GM23338 (cell line): ENCODE results near the gene SLC25A20. TPM values are rescaled to one million over a fixed set of nuclear protein-coding genes. Genes with fewer than 3 reads are reported as not detected.

ENCODE experiments used
- ATAC-seq: fragments of 200-7000 bp; cut with Tn5 transposase; 3 replicates; pipeline ENCODE4 v1.9.1; 2020
- DNase-seq: peaks from one replicate; pipeline ENCODE4 v3.0.0-alpha.2; 2015; ENCODE audit warnings: low spot score
- H2AFZ ChIP-seq: fragments of 200-600 bp; sonication (generic); 2 replicates; pipeline ENCODE4 v1.8.0; 2016; ENCODE audit warnings: antibody characterized with exemption, mild to moderate bottlenecking, moderate library complexity
- H3F3A ChIP-seq: fragments of 200-600 bp; sonication (generic); replicated peaks from 2 replicates; pipeline ENCODE4 v1.8.0; 2017; ENCODE audit warnings: antibody characterized with exemption, mixed run types, low read depth
- H3K27ac ChIP-seq: fragments of 200-600 bp; sonication (generic); 2 replicates; pipeline ENCODE4 v1.6.1; 2016; ENCODE audit warnings: low read depth
- H3K27me3 ChIP-seq: fragments of 200-600 bp; sonication (generic); 2 replicates; pipeline ENCODE4 v1.8.0; 2016; ENCODE audit warnings: mild to moderate bottlenecking, mixed run types, moderate library complexity; ENCODE audit not compliant: insufficient read depth
- H3K36me3 ChIP-seq: fragments of 200-600 bp; sonication (generic); 2 replicates; pipeline ENCODE4 v1.8.0; 2016; ENCODE audit warnings: mild to moderate bottlenecking; ENCODE audit not compliant: insufficient read depth
- H3K4me1 ChIP-seq: fragments of 200-600 bp; sonication (generic); 2 replicates; pipeline ENCODE4 v1.8.0; 2016; ENCODE audit warnings: mild to moderate bottlenecking, moderate library complexity; ENCODE audit not compliant: insufficient read depth
- H3K4me2 ChIP-seq: fragments of 200-600 bp; sonication (generic); 2 replicates; pipeline ENCODE4 v1.7.1; 2017; ENCODE audit warnings: mixed run types
- H3K4me3 ChIP-seq: fragments of 200-600 bp; sonication (generic); 2 replicates; pipeline ENCODE4 v1.6.1; 2016; ENCODE audit warnings: mixed run types
- H3K79me2 ChIP-seq: fragments of 200-600 bp; sonication (generic); replicated peaks from 2 replicates; pipeline ENCODE4 v1.8.0; 2017; ENCODE audit warnings: mild to moderate bottlenecking; ENCODE audit not compliant: insufficient read depth
- H3K9me2 ChIP-seq: fragments of 200-600 bp; sonication (generic); 2 replicates; pipeline ENCODE4 v1.8.0; 2017; ENCODE audit not compliant: insufficient read depth
- H4K20me1 ChIP-seq: fragments of 200-600 bp; sonication (generic); replicated peaks from 2 replicates; pipeline ENCODE4 v1.8.0; 2017; ENCODE audit warnings: mild to moderate bottlenecking; ENCODE audit not compliant: insufficient read depth
- H3K27ac Mint-ChIP-seq: 2 replicates; pipeline ENCODE4 v1.8.0; 2020; ENCODE audit warnings: inconsistent platforms, mild to moderate bottlenecking, moderate library complexity, mixed read lengths
- H3K27me3 Mint-ChIP-seq: 3 replicates; pipeline ENCODE4 v1.8.0; 2022; ENCODE audit warnings: low read depth, mild to moderate bottlenecking, moderate library complexity, mixed read lengths, inconsistent platforms; ENCODE audit not compliant: insufficient read depth, poor library complexity
- H3K36me3 Mint-ChIP-seq: 3 replicates; pipeline ENCODE4 v1.8.0; 2021; ENCODE audit warnings: low read depth, mild to moderate bottlenecking, inconsistent platforms, moderate library complexity, mixed read lengths
- H3K4me1 Mint-ChIP-seq: 3 replicates; pipeline ENCODE4 v1.8.0; 2020; ENCODE audit warnings: mild to moderate bottlenecking, inconsistent platforms, mixed read lengths
- H3K4me3 Mint-ChIP-seq: 3 replicates; pipeline ENCODE4 v1.8.0; 2021; ENCODE audit warnings: moderate library complexity, mild to moderate bottlenecking, inconsistent platforms, mixed read lengths
- H3K9me3 Mint-ChIP-seq: 3 replicates; pipeline ENCODE4 v1.8.0; 2020; ENCODE audit warnings: moderate library complexity, mild to moderate bottlenecking, inconsistent platforms, mixed read lengths
- CREB1 ChIP-seq: fragments of 250-450 bp; sonication (Bioruptor Pico); IDR thresholded peaks from 2 replicates; pipeline ENCODE4 v1.5.0; 2020; ENCODE audit warnings: low read depth, mild to moderate bottlenecking, moderate library complexity
- JUNB ChIP-seq: IDR thresholded peaks from one replicate; pipeline ENCODE4 v1.6.1; 2016; ENCODE audit warnings: antibody characterized with exemption; ENCODE audit not compliant: unreplicated experiment
- POLR2AphosphoS5 ChIP-seq: IDR thresholded peaks from 2 replicates; pipeline ENCODE4 v1.6.1; 2016; ENCODE audit warnings: antibody characterized with exemption, low read depth
- ZNF462 ChIP-seq: fragments of 250-450 bp; sonication (Bioruptor Pico); IDR thresholded peaks from 2 replicates; pipeline ENCODE4 v1.5.0; 2020; ENCODE audit warnings: mild to moderate bottlenecking, moderate library complexity
- polyA plus RNA-seq: library from polyadenylated mRNA; unstranded; fragments of >200 nt; fragmentation: Nextera tagmentation; extraction: Ambion mirVana; gene quantifications from 2 replicates; pipeline ENCODE4 v1.2.1, GENCODE V29; 2016
- total RNA-seq: library from RNA; depleted of rRNA; stranded (reverse); fragments of >200 nt; shearing (Covaris generic); gene quantifications from 2 replicates; pipeline ENCODE4 v1.2.3, GENCODE V29; 2014
- TF ChIP-seq, protein P1 (sequence below), 2 experiments: fragments of 200-600 bp in 1 of 2; sonication (generic) in 1 of 2; conservative IDR thresholded peaks; 2 replicates each; pipeline versions ENCODE4 v1.5.1 to v1.6.1; 2016 to 2017; ENCODE audit warnings: antibody characterized with exemption in 2 of 2, low read depth in 2 of 2, mild to moderate bottlenecking in 2 of 2, moderate library complexity in 1 of 2

The SLC25A20 gene
- total and polyA plus RNA-seq, 2 experiments from 2014 or later: 3.0 to 4.3 TPM

- no peak for TF ChIP-seq ZNF462 (CRISPR knock-in tag)
- TF ChIP-seq CREB1 (CRISPR knock-in tag): no peak
- TF ChIP-seq, protein P1, sequence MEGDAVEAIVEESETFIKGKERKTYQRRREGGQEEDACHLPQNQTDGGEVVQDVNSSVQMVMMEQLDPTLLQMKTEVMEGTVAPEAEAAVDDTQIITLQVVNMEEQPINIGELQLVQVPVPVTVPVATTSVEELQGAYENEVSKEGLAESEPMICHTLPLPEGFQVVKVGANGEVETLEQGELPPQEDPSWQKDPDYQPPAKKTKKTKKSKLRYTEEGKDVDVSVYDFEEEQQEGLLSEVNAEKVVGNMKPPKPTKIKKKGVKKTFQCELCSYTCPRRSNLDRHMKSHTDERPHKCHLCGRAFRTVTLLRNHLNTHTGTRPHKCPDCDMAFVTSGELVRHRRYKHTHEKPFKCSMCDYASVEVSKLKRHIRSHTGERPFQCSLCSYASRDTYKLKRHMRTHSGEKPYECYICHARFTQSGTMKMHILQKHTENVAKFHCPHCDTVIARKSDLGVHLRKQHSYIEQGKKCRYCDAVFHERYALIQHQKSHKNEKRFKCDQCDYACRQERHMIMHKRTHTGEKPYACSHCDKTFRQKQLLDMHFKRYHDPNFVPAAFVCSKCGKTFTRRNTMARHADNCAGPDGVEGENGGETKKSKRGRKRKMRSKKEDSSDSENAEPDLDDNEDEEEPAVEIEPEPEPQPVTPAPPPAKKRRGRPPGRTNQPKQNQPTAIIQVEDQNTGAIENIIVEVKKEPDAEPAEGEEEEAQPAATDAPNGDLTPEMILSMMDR (conservative IDR thresholded peaks at IDR 0.05; ENCODE audit: low read depth in 2 of 2): no peak
These were observed 964 bp downstream of the SLC25A20 start (continued) for GRCh38 chr3:48897460-48898376.

- Histone ChIP-seq H3K4me2 (no peak overlapping the region), H3F3A (no peaks in the 10 kb centered on the region), H2AFZ (no peak overlapping the region), H3K27me3 (0 out of 2 replicates have a peak, but pooled peaks cover 7% of the 10 kb centered on the region), H3K9me2 (no peaks in the 10 kb centered on the region), H3K27ac (no peak overlapping the region), H3K4me1 (no peaks in the 10 kb centered on the region; the same call in 1 of the 2 replicates), H3K36me3 (no peaks in the 10 kb centered on the region), H4K20me1 (no peaks in the 10 kb centered on the region), H3K4me3 (no peak overlapping the region), H3K79me2 (no peaks in the 10 kb centered on the region)
- no peak overlapping the region; the same call in 2 of the 3 replicates for H3K4me3 Mint-ChIP-seq
- H3K9me3 Mint-ChIP-seq: no peaks in the 10 kb centered on the region
- H3K36me3 Mint-ChIP-seq: no peaks in the 10 kb centered on the region
- H3K4me1 Mint-ChIP-seq: peaks cover 18% of the 10 kb centered on the region
- no peak overlapping the region for H3K27ac Mint-ChIP-seq
- ATAC-seq (no peak), DNase-seq (no peak)
- H3K27me3 Mint-ChIP-seq: peaks cover 19% of the 10 kb centered on the region
- TF ChIP-seq JUNB: no peak
- no peak for TF ChIP-seq POLR2AphosphoS5
- no peak for TF ChIP-seq ZNF462 (CRISPR knock-in tag)
These were observed 1.7 kb downstream of the SLC25A20 start for GRCh38 chr3:48896936-48897335.
